Dedifferentiated amniotic fluid mesenchymal stem cell (primary cell): ENCODE data around the gene THAP9.
A peak's percentile ranks its signal among the peaks of the same experiment; 100 is the strongest.
"Not testable (repeated sequence)": the region's sequence is repeated elsewhere in the genome, so short reads cannot be mapped to it uniquely, and the experiment has no call there.

Experiments
- DNase-seq: peaks from one replicate; pipeline ENCODE4 v3.0.0-alpha.2; 2016; ENCODE audit errors: extremely low spot score

Gene THAP9, protein sequence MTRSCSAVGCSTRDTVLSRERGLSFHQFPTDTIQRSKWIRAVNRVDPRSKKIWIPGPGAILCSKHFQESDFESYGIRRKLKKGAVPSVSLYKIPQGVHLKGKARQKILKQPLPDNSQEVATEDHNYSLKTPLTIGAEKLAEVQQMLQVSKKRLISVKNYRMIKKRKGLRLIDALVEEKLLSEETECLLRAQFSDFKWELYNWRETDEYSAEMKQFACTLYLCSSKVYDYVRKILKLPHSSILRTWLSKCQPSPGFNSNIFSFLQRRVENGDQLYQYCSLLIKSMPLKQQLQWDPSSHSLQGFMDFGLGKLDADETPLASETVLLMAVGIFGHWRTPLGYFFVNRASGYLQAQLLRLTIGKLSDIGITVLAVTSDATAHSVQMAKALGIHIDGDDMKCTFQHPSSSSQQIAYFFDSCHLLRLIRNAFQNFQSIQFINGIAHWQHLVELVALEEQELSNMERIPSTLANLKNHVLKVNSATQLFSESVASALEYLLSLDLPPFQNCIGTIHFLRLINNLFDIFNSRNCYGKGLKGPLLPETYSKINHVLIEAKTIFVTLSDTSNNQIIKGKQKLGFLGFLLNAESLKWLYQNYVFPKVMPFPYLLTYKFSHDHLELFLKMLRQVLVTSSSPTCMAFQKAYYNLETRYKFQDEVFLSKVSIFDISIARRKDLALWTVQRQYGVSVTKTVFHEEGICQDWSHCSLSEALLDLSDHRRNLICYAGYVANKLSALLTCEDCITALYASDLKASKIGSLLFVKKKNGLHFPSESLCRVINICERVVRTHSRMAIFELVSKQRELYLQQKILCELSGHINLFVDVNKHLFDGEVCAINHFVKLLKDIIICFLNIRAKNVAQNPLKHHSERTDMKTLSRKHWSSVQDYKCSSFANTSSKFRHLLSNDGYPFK

DNA sequence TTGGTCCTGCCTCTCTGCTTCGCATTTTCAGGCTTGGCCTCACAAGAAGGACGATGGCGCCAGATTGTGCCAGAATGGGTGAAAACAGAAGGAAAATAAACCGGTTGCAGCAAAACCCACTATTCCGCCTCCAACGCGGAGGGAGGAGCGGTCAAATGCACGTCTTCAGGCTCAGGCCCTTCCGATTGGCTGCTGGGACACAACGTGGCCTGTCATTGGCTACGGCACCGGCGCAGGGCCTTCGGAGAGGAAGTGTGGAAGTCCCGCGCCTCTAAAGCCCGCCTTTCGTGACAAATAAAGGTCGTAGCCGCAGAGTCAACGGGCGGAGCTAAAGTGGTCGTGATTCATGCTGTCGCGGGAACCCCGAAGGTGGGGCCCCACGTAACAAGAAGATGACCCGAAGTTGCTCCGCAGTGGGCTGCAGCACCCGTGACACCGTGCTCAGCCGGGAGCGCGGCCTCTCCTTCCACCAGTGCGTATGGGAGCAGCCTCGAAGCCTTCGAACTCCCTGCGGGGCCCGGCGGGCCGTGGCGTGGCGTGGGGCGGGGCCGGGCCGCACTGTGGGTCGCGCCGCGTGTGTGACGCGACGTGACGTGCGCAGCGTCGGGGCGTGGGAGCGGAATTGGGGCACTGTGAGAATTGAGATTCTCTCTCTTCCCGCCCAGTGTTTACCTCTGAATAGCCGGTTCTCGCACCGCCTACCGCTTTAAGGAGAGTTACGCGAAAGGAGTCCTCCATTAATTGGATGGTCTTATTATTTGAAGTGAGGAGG is at the start of gene THAP9:
Gene THAP9 (plus strand): TSS at position 325 of the 772 bp plus-strand sequence. CDS start 68 bp downstream, at position 393.
- DNase-seq = peak; percentile 100

DNA sequence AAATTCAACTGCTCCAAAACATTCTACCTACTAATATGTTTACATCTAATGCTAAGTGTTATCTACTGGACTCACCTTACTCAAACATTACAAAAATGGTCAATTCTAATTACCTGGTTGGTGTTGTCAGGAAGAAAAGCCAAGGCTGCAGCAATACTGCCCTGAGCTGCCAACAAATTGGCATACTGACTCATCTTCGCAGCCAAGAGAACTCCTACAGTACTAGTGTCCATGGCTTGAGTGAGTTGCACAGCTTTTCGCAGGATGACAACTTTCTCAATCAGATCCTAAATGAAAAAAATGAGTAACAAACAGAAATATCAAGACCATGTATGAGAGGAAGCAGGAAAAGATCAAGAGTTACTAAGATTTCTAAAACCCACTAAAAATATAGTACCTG is 49.2 kb upstream of the THAP9 start:
- no peak for DNase-seq

DNA sequence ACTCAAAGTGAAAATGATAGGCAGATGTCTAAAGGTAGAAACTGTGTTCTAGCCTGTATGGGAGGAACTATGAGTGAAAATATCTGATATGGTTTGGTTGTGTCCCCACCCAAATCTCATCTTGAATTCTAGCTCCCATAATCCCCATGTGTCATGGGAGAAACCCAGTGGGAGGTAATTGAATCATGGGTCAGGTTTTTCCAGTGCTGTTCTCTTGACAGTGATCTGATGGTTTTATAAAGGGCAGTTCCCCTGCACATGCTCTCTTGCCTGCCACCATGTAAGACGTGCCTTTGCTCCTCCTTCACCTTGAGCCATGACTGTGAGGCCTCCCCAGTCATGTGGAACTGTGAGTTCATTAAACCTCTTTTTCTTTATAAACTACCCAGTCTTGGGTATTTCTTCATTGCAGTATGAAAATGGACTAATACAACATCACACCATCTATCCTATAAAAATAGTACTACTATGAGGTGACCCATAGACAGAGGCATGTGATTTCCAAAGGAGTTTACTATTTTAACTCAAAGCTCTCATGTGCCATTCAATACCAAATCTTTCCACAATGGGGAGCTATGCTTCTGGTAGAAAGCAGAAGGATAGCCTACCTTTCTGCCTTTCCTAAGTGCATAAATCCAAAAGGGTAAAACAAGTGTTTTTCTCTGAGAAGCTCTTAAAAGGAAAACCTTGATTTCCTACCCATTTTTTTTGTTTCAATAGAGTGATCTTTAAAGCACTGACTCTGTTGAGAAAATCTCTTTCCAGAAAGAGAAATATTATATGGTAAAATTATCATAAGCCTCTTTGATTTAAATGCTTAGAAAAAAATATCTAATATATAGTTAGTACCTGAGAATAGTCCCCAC is 48.4 kb upstream of the THAP9 start:
- no peak for DNase-seq

DNA sequence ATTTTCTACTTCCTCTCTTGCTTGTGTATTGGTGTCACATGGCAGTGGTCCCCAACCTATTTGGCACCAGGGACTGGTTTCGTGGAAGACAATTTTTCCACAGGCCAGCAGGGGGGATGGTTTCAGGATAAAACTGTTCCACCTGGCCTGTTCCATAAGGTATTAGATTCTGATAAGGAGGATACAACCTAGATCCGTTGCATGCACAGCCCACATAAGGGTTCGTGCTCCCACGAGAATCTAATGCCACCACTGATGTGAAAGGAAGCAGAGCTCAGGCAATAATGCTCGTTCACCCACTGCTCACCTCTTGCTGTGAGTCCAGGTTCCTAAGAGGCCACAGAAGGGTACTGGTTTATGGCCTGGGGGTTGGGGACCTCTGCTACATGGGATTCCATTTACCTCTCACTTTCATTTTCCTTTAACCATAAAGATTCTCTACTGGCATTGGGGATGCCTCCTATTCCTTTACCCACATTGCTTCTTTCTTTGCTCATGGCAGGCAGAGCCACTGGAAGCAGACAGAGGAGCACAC is 47.7 kb upstream of the THAP9 start:
- DNase-seq = no peak

DNA sequence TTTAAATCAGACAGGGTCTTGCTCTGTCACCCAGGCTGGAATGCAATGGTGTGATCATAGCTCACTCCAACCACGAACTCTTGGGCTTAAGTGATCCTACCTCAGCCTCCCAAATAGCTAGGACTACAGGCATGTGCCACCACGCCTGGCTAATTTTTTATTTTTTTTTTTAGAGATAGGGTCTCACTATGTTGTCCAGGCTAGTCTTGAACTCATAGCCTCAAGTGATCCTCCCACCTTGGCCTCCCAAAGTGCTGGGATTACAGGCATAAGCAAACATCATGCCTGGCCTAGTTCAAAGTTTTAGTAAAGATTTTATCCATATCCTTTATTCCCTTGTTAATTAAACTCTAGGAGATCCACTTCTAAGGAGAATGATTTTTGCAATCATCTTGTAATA is 40.0 kb upstream of the THAP9 start:
- DNase-seq = not testable (repeated sequence)

DNA sequence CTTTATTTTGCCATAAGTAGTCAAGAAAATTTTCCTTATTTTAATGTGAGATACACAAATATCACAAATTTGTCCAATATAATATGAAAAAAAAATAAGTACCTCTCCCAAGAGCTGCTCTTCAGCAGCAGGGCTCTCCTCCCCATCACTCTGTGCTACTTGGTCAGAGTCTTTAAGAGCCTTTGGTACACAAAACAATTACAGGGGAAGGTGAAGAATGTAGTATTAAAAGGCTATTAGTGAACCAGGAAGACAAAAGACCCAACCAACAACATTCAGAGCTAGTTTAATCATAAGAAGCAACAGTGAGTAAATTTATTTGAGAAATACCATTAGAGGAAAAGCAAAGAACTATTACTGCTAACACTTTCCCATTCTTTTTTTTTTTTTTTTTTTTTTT is 39.0 kb upstream of the THAP9 start:
- no peak for DNase-seq

DNA sequence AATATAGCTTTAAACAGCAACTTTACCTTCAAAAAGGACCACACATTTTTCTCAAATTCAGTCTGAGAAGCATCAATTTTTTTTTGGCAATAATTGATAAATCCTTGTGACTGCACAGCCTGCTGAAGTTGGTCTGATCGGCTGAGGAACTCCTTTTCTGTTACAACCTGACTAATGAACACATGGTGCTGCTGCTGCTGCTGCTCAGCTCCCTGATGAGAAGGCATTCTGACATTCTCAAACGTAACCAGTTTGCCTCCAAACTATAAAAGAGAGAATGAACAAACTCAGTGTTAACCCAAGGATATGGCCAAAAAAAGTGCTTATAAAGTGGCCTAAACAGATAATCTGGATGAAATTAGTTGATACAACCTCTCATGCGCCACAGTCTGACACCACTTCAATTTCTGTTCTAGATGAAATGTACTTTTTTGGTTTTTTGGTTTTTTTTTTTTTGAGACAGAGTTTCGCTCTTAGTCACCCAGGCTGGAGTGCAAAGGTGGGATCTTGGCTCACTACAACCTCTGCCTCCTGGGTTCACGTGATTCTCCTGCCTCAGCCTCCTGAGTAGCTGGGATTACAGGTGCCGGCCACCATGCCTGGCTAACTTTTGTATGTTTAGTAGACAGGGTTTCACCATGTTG is 36.1 kb upstream of the THAP9 start:
- no peak for DNase-seq

DNA sequence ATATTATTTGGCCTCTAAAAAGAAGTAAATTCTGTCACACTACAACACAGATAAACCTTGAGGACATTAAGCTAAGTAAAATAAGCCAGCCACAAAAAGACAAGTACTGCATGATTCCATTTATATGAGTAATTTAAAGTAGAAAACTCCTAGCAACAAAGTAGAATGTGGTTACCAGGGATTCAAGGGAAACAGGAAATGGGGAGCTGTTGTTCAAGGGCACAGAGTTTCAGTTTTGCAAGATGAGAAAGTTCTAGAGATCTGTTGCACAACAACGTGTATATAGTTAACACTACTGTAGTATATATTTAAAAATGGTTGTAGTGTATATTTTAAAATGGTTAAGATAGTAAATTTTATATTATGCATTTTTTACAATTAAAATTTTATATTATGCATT is 34.9 kb upstream of the THAP9 start:
- DNase-seq = peak; percentile 88

DNA sequence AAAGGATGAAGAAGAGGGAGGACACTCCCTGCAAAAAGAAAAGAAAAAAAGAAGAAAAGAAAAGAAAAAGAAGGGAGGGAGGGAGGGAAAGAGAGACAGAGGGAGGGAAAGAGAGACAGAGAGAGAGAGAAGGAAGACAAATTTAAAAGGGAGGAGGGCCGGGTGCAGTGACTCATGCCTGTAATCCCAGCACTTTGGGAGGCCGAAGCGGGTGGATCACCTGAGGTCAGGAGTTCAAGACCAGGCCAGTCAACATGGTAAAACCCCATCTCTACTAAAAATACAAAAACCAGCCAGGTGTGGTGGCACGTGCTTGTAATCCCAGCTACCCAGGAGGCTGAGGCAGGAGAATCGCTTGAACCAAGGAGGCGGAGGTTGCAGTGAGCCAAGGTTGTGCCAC is 34.5 kb upstream of the THAP9 start:
- DNase-seq = not testable (repeated sequence)

DNA sequence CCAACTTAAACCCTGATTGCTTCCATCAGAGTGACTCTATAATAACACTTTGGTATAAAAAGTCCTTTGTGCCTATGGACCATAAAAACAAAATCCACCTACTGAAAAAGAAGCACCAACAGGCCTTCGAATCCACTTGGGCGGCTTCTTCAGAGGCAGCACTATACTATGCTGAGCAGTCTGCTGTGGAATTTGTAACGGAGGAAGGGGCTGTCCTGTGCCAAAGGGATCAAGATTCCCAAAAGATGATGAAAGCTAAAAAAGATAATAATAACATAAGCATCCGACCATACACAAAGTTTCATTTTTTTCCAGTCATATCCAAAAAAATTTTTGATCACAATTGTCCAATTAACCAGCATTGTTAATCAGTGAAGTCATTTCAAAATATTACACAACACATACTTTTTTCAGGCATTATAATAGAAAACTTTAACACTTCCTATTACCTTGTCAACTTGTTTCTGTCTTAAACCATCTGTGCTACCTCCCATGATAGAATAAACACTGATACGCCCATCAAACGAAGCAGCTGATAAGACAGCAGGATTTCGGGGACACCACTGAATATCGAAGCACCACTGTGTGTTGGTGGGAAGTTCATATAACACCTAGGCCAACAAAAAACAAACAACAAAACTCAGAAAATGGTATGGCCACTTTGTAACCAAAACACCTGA is 33.7 kb upstream of the THAP9 start:
- no peak for DNase-seq

DNA sequence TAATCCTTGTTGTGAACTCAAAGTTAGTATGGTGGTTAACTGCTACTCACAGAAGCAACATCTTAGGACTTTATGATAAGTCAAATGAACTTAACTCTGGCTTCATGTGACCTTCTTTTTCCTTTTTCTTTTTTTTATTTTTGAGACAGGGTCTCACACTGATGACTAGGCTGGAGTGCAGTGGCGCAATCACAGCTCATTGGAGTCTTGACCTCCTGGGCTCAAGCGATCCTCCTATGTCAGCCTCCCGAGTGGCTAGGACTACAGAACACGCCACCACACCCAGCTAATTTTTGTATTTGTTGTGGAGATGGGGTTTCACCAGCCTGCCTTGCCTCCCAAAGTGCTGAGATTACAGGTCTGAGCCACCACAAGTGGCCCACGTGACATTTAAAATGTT is 32.0 kb upstream of the THAP9 start:
- no peak for DNase-seq

DNA sequence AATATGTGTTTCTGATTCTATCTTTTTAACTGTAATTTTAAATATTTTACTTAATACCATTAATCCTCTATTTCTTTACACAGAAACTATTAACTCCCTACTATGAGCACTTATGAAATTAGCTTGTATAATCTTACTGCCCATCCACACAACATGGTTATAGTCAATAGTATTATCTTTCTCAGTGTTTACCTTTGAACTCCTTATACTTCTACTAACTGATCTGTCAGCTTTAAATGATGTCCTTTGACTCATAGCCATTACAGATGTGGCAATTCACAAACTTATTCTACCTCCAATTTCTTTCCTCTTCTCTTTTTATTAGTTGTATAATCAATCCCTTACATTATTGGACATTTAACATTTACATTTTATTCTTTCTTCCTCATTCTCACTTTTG is 15.1 kb upstream of the THAP9 start:
- no peak for DNase-seq

DNA sequence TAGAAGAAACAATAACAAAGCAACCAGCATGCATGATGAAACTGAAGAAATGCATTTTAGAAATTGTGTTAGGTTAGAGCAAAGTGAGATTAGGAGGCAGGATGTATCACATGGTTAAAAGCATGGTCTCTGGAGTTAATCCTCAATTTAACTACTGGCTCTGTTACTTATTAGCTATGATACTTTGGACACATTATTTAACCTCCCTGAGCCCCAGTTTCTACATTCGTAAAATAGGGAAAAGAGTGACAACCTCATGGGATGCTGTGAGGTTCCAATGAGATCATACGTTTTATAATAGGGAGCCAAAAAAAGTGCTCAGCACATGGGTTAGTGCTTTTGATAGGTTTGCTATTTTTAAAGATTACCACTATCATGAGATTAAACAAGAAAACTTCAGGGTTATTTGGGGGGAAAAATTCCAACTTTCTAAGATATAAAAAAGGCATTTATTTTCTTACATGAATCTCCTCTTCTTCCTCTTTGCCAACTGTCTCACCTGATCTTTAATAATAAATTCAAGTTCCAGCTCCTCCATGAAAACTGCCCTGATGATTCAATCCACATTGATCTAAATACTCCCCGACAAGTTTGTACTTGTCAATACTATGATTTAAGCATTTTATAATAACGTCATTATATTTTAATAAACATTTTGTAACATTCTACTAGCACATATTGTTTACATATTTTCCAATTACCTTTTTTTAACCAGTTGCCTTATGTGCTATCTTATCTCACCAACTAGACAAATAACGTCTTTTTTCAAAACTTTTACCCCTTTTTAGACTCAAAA is 14.2 kb upstream of the THAP9 start:
- no peak for DNase-seq

DNA sequence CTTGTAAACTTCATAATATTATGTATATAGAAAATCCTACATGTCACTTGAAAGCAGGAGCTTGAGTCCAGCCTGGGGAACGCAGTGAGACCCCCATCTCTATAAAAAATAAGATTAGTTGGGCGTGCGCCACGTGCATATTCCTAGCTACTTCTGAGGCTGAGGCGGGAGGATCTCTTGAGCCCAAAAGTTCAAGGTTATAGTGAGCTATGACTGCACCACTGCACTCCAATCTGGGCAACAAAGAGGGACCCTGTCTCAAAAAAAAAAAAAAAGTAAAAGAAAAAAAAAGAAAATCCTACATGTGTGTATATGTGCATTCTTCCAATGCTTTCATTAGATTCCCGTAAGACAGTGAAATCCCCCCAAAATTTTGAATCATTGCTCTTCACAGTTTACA is 11.2 kb upstream of the THAP9 start:
- no peak for DNase-seq

DNA sequence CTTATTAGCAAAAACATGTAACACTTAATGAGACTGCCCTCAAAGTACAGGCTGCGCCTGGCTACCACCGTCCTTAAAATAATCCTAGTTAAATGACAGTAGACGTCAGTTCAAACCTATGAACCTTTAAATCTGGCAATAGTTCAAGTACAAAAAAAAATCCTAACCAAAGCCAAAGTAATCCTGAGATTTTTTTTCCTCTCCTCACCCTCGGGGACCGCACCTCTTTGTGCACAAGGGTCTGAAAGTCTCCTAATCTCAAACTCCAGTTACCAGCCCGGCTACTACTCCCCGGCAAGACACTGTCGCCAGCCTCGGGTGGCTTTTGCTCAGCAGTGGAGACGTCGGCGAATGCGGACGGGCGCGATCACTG is 10.0 kb upstream of the THAP9 start:
- DNase-seq = no peak

DNA sequence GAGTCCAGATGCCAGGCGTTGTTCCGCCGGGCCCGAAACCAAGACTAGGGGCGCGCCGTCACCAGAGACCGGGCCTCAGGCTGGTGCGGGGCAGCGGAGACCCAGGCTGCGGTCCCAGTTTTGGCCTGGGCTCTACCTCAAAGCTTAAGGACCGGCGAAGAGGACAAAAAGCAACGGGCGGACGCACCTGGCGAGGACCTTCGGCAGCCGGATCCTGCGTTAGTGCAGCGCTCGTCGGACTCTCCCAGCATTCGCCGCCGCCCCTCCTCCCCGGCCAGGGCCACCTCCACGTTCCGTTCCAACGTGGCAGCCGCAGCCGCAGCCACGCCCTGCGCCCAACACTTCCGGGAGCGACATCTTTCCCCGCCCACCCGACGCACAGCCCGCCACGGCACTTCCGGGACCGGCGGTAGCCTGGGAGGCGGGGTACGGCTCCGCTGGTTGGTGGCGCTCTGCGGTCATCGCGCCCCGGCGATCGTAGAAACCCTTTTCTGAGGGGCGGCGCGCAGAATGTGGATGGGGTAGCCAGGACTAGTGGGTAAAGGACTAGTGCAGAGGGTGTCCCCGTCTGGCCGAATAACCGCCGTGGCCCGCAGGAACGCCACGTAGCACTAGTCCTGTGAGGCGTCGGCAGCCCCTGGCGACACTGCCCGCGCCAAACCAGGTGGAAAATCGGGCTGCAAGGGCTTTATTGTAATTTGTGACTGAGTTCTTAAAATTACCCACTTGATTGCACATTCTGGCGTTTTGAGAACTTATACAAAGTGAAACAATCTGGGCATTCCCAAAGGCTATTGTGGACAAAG is 9.4 kb upstream of the THAP9 start, which contains the start of gene SEC31A:
Gene SEC31A (minus strand): TSS at position 253 of the 806 bp plus-strand sequence. CDS start 9,217 bp downstream, outside the sequence.
- DNase-seq = peak; percentile 95

DNA sequence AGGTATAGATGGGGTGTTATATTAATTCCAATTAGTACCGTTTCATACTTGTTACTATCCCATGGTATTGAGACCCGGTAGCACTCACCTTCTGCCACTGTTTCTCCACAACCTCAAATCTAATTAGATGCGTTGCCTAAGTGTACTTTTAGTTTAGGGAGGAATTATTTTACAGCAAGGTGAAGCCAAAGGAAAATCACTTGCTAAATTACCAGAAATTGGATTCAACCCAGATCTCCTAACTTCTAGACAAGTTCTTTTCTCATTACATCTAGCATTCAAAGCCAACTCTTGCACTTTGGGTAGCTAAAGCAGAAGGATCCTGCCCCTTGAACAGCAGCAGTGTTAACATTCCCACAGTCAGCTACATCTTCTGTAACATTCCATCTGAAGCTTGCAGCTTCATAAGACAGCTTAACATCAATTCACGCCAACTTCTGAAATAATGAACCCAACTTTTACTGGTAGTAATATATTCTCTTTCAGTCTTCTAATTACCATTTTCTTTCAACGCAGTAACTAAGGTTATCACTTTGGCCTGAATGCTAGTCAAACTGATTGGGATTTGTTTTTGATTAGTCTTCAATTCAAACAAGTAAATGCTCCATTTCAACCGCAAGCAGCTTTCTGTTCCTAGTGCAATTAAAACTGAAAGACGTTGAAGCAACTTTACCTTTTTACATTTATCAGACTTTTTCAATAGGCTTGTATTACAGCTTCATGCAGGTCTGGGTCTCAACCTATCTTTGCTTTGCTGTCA is 8.6 kb upstream of the THAP9 start:
- DNase-seq = no peak
